HL-60 (cell line): Measurements from ENCODE around the gene CCDC142.

Experiments
- DNase-seq, 2 experiments: peaks; one replicate each; pipeline ENCODE4 v3.0.0-alpha.2; 2010 to 2020; ENCODE audit warnings: low read depth in 1 of 2, low spot score in 1 of 2
- H3K27ac ChIP-seq: fragments of 250-450 bp; sonication (Bioruptor Pico); replicated peaks from 2 replicates; pipeline ENCODE4 v1.5.1; 2020; ENCODE audit warnings: mild to moderate bottlenecking, moderate library complexity
- H3K27me3 ChIP-seq: fragments of 250-450 bp; sonication (Bioruptor Pico); 2 replicates; pipeline ENCODE4 v1.5.1; 2021; ENCODE audit warnings: mild to moderate bottlenecking, moderate library complexity; ENCODE audit not compliant: insufficient read depth, poor library complexity, severe bottlenecking
- H3K4me3 ChIP-seq: replicated peaks from 2 replicates; pipeline ENCODE4 v1.5.1; 2011; ENCODE audit warnings: mild to moderate bottlenecking, control low read depth, low read length; ENCODE audit not compliant: insufficient read depth
- CTCF ChIP-seq: IDR thresholded peaks from one replicate; pipeline ENCODE4 v1.5.1; 2011; ENCODE audit warnings: low read length, control low read depth, inconsistent platforms; ENCODE audit not compliant: insufficient read depth
- GABPA ChIP-seq: IDR thresholded peaks from 2 replicates; pipeline ENCODE4 v1.6.1; 2012; ENCODE audit warnings: low read depth
- POLR2AphosphoS5 ChIP-seq: IDR thresholded peaks from 2 replicates; pipeline ENCODE4 v1.6.1; 2012; ENCODE audit warnings: low read depth
- REST ChIP-seq: IDR thresholded peaks from 2 replicates; pipeline ENCODE4 v1.6.1; 2012; ENCODE audit warnings: low read depth; ENCODE audit not compliant: insufficient replicate concordance
- SPI1 ChIP-seq: IDR thresholded peaks from 2 replicates; pipeline ENCODE4 v1.6.1; 2012; ENCODE audit warnings: low read depth, mild to moderate bottlenecking, borderline replicate concordance
- long read RNA-seq: library from polyadenylated mRNA; unstranded; transcript quantifications from one replicate; pipeline ENCODE4 v2.0.0, GENCODE V29; 2020

Gene CCDC142
- long read RNA-seq, partial matches to known transcripts = 2 of 7 reads
- long read RNA-seq, other reads (novel, unspliced or antisense) = 5 of 7 reads

- H3K27ac ChIP-seq = peak within 1 kb of the TSS; percentile 75
- DNase-seq = peak in 1 of 2 experiments; percentile 98
- TF ChIP-seq SPI1 (no peak), CTCF (peak; percentile 92), REST (no peak), POLR2AphosphoS5 (peak; percentile 47; the same call in 1 of the 2 replicates), GABPA (peak; percentile 87)
Observed at GRCh38 chr2:74482801-74483674, at the start of gene CCDC142, which contains the start of gene TTC31. Gene CCDC142 (minus strand): TSS chr2:74482998. CDS start chr2:74482837, 161 bp downstream. Gene TTC31 (plus strand): TSS chr2:74483081. CDS start chr2:74483096, 15 bp downstream.

GRCh38 chr2:74532222-74532621 lies 49.4 kb upstream of the CCDC142 start:
- DNase-seq = no peak
- TF ChIP-seq POLR2AphosphoS5 (no peak), REST (no peak), SPI1 (no peak), GABPA (no peak), CTCF (peak; percentile 31)
- Histone ChIP-seq H3K4me3 (no peak overlapping the region), H3K27ac (no peak overlapping the region), H3K27me3 (no peaks in the 10 kb centered on the region)

More at GRCh38 chr2:74482801-74483674, at the start of gene CCDC142, which contains the start of gene TTC31:
- H3K4me3 ChIP-seq = peak within 1 kb of the TSS; percentile 91
- H3K27me3 ChIP-seq = no peaks in the 10 kb centered on the region

- Histone ChIP-seq H3K27ac (no peak overlapping the region), H3K4me3 (no peak overlapping the region), H3K27me3 (no peaks in the 10 kb centered on the region)
- DNase-seq = no peak
- TF ChIP-seq SPI1 (no peak), GABPA (no peak), CTCF (no peak), POLR2AphosphoS5 (no peak), REST (no peak)
Observed at GRCh38 chr2:74531666-74532065, 48.9 kb upstream of the CCDC142 start.
